ENCODE data around the gene NOVA1.

NOVA1 gene

GRCh38 chr14:26528415-26529182 is 69.2 kb downstream of the NOVA1 start:
- Histone ChIP-seq H3K27ac (ENCODE audit: low read depth, low read length) (no peak overlapping the region), H3K4me3 (ENCODE audit: low read length) (no peak overlapping the region), H3K27me3 (ENCODE audit: control insufficient read depth, low read length) (no peaks in the 10 kb centered on the region), H3K36me3 (ENCODE audit: control insufficient read depth, low read length) (no peaks in the 10 kb centered on the region), H3F3A (ENCODE audit: control insufficient read depth, insufficient read depth) (no peaks in the 10 kb centered on the region), H3K79me2 (ENCODE audit: control insufficient read depth, low read length) (no peaks in the 10 kb centered on the region), H3K9me3 (ENCODE audit: control insufficient read depth, insufficient read depth, low read length) (peaks cover 4% of the 10 kb centered on the region; the same call in 1 of the 2 replicates), H3K4me1 (ENCODE audit: control insufficient read depth, low read length) (no peaks in the 10 kb centered on the region), H3K9me2 (replicated peaks; ENCODE audit: control insufficient read depth, low read length) (no peaks in the 10 kb centered on the region), H3K4me2 (ENCODE audit: low read length) (no peak overlapping the region), H4K20me1 (ENCODE audit: control insufficient read depth, insufficient read depth, low read depth, low read length) (no peaks in the 10 kb centered on the region)
- no peak for TF ChIP-seq CTCF (IDR thresholded peaks at IDR 0.05; ENCODE audit: low read depth, low read length, poor library complexity, severe bottlenecking)
- TF ChIP-seq EZH2phosphoT487 (IDR thresholded peaks at IDR 0.05; ENCODE audit: borderline replicate concordance, low read length), result no peak

GRCh38 chr14:26527095-26527494 is 70.7 kb downstream of the NOVA1 start:
- no peaks in the 10 kb centered on the region for H3K36me3 ChIP-seq (ENCODE audit: control insufficient read depth, low read length)
- no peaks in the 10 kb centered on the region for H3K9me2 ChIP-seq (replicated peaks; ENCODE audit: control insufficient read depth, low read length)
- no peaks in the 10 kb centered on the region for H3K27me3 ChIP-seq (ENCODE audit: control insufficient read depth, low read length)
- no peaks in the 10 kb centered on the region for H4K20me1 ChIP-seq (ENCODE audit: control insufficient read depth, insufficient read depth, low read depth, low read length)
- TF ChIP-seq EZH2phosphoT487 (IDR thresholded peaks at IDR 0.05; ENCODE audit: borderline replicate concordance, low read length), result no peak
- H3F3A ChIP-seq (ENCODE audit: control insufficient read depth, insufficient read depth), result no peaks in the 10 kb centered on the region
- no peaks in the 10 kb centered on the region for H3K4me1 ChIP-seq (ENCODE audit: control insufficient read depth, low read length)
- no peak overlapping the region for H3K4me2 ChIP-seq (ENCODE audit: low read length)
- peaks cover 4% of the 10 kb centered on the region; the same call in 1 of the 2 replicates for H3K9me3 ChIP-seq (ENCODE audit: control insufficient read depth, insufficient read depth, low read length)
- H3K79me2 ChIP-seq (ENCODE audit: control insufficient read depth, low read length), result no peaks in the 10 kb centered on the region
- no peak overlapping the region for H3K27ac ChIP-seq (ENCODE audit: low read depth, low read length)
- H3K4me3 ChIP-seq (ENCODE audit: low read length), result no peak overlapping the region

- Histone ChIP-seq H4K20me1 (ENCODE audit: control insufficient read depth, insufficient read depth, low read depth, low read length) (no peaks in the 10 kb centered on the region), H3K79me2 (ENCODE audit: control insufficient read depth, low read length) (no peaks in the 10 kb centered on the region), H3K27me3 (ENCODE audit: control insufficient read depth, low read length) (no peaks in the 10 kb centered on the region), H3K27ac (ENCODE audit: low read depth, low read length) (no peak overlapping the region), H3K4me1 (ENCODE audit: control insufficient read depth, low read length) (no peaks in the 10 kb centered on the region), H3K9me3 (ENCODE audit: control insufficient read depth, insufficient read depth, low read length) (peaks cover 4% of the 10 kb centered on the region; the same call in 1 of the 2 replicates), H3K4me2 (ENCODE audit: low read length) (no peak overlapping the region), H3K4me3 (ENCODE audit: low read length) (no peak overlapping the region), H3K36me3 (ENCODE audit: control insufficient read depth, low read length) (no peaks in the 10 kb centered on the region), H3K9me2 (replicated peaks; ENCODE audit: control insufficient read depth, low read length) (no peaks in the 10 kb centered on the region), H3F3A (ENCODE audit: control insufficient read depth, insufficient read depth) (no peaks in the 10 kb centered on the region)
- TF ChIP-seq CTCF (IDR thresholded peaks at IDR 0.05; ENCODE audit: low read depth, low read length, poor library complexity, severe bottlenecking), result no peak
- no peak for TF ChIP-seq EZH2phosphoT487 (IDR thresholded peaks at IDR 0.05; ENCODE audit: borderline replicate concordance, low read length)
Measured at GRCh38 chr14:26526137-26526536, 71.7 kb downstream of the NOVA1 start.

- Histone ChIP-seq H3K9me3 (ENCODE audit: control insufficient read depth, insufficient read depth, low read length) (peaks cover 4% of the 10 kb centered on the region; the same call in 1 of the 2 replicates), H3K79me2 (ENCODE audit: control insufficient read depth, low read length) (no peaks in the 10 kb centered on the region), H3K27me3 (ENCODE audit: control insufficient read depth, low read length) (no peaks in the 10 kb centered on the region), H4K20me1 (ENCODE audit: control insufficient read depth, insufficient read depth, low read depth, low read length) (no peaks in the 10 kb centered on the region), H3K4me2 (ENCODE audit: low read length) (no peak overlapping the region), H3K9me2 (replicated peaks; ENCODE audit: control insufficient read depth, low read length) (no peaks in the 10 kb centered on the region), H3K4me1 (ENCODE audit: control insufficient read depth, low read length) (no peaks in the 10 kb centered on the region), H3K36me3 (ENCODE audit: control insufficient read depth, low read length) (no peaks in the 10 kb centered on the region), H3K4me3 (ENCODE audit: low read length) (no peak overlapping the region), H3K27ac (ENCODE audit: low read depth, low read length) (no peak overlapping the region), H3F3A (ENCODE audit: control insufficient read depth, insufficient read depth) (no peaks in the 10 kb centered on the region)
- TF ChIP-seq CTCF (IDR thresholded peaks at IDR 0.05; ENCODE audit: low read depth, low read length, poor library complexity, severe bottlenecking), result no peak
- TF ChIP-seq EZH2phosphoT487 (IDR thresholded peaks at IDR 0.05; ENCODE audit: borderline replicate concordance, low read length), result no peak
Measured at GRCh38 chr14:26525085-26525484, 72.7 kb downstream of the NOVA1 start.
